Coronary artery (tissue), 2 donors: Measurements from ENCODE around the gene RIOX2.

Experiments used
- DNase-seq: peaks from one replicate; pipeline ENCODE4 v3.0.0-alpha.2; 2017; ENCODE audit warnings: low spot score
- H3K27ac ChIP-seq, 2 donors: fragments of 200-600 bp; sonication (generic); one replicate each; pipeline ENCODE4 v1.5.1; 2016 to 2019
- H3K4me3 ChIP-seq: fragments of 200-600 bp; sonication (generic); 2 replicates; pipeline ENCODE4 v1.5.1; 2016; ENCODE audit warnings: mild to moderate bottlenecking, moderate library complexity
- CTCF ChIP-seq: fragments of 200-600 bp; sonication (generic); IDR thresholded peaks from one replicate; pipeline ENCODE4 v1.5.1; 2019; ENCODE audit warnings: antibody characterized with exemption

RIOX2 gene

GRCh38 chr3:97999103-97999502, 26.9 kb upstream of the RIOX2 start:
- H3K4me3 ChIP-seq = no peak overlapping the region
- no peak overlapping the region for H3K27ac ChIP-seq
- no peak for TF ChIP-seq CTCF
- DNase-seq = no peak

- no peak for DNase-seq
- H3K27ac ChIP-seq = no peak overlapping the region
- TF ChIP-seq CTCF = no peak
- no peak overlapping the region for H3K4me3 ChIP-seq
These were observed 24.8 kb upstream of the RIOX2 start for GRCh38 chr3:97996988-97997387.

- no peak for DNase-seq
- no peak overlapping the region for H3K27ac ChIP-seq
- no peak overlapping the region for H3K4me3 ChIP-seq
- TF ChIP-seq CTCF = no peak
These were observed 22.2 kb upstream of the RIOX2 start for GRCh38 chr3:97994328-97994945.

- TF ChIP-seq CTCF = no peak
- H3K4me3 ChIP-seq = no peak overlapping the region
- H3K27ac ChIP-seq = no peak overlapping the region
- no peak for DNase-seq
These were observed 21.3 kb upstream of the RIOX2 start for GRCh38 chr3:97993526-97993925.

- DNase-seq = no peak
- Histone ChIP-seq H3K27ac (no peak overlapping the region), H3K4me3 (no peak overlapping the region)
- TF ChIP-seq CTCF = no peak
These were observed 20.4 kb upstream of the RIOX2 start for GRCh38 chr3:97992547-97993173.

GRCh38 chr3:97991293-97991682, 19.1 kb upstream of the RIOX2 start:
- Histone ChIP-seq H3K27ac (no peak overlapping the region), H3K4me3 (no peak overlapping the region)
- no peak for DNase-seq
- no peak for TF ChIP-seq CTCF

GRCh38 chr3:97990624-97991292, 18.5 kb upstream of the RIOX2 start:
- no peak for TF ChIP-seq CTCF
- Histone ChIP-seq H3K4me3 (no peak overlapping the region), H3K27ac (no peak overlapping the region)
- no peak for DNase-seq
